ENCODE data around the gene TCF12. TPM values are rescaled to one million over a fixed set of nuclear protein-coding genes. Genes with fewer than 3 reads are reported as not detected.

TCF12 gene
- total RNA-seq, 2 donors from 2014 or later: 91.8 to 107 TPM

- H3K4me1 ChIP-seq (ENCODE audit: control insufficient read depth in 1 of 2, low read depth in 2 of 2): peaks cover 6 to 7% of the 10 kb centered on the region in 2 donors
- no peak overlapping the region for H3K4me3 ChIP-seq
- no peaks in the 10 kb centered on the region for H3K36me3 ChIP-seq
- H3K9me3 ChIP-seq: no peaks in the 10 kb centered on the region
- no peak overlapping the region for H3K27ac ChIP-seq
- no peaks in the 10 kb centered on the region for H3K27me3 ChIP-seq (replicated peaks; ENCODE audit: insufficient read depth)
- ATAC-seq (ENCODE audit: insufficient number of reproducible peaks, low FRiP score, low read depth) (no peak), DNase-seq (ENCODE audit: low spot score) (no peak)
- no peak for TF ChIP-seq CTCF (IDR thresholded peaks at IDR 0.05)
These were observed 276.9 kb downstream of the TCF12 start for GRCh38 chr15:57195326-57195725.

- TF ChIP-seq CTCF (IDR thresholded peaks at IDR 0.05): no peak
- DNase-seq (ENCODE audit: low spot score) (no peak), ATAC-seq (ENCODE audit: insufficient number of reproducible peaks, low FRiP score, low read depth) (no peak)
- no peaks in the 10 kb centered on the region for H3K9me3 ChIP-seq
- no peaks in the 10 kb centered on the region for H3K27me3 ChIP-seq (replicated peaks; ENCODE audit: insufficient read depth)
- H3K27ac ChIP-seq: no peak overlapping the region
- H3K4me1 ChIP-seq (ENCODE audit: control insufficient read depth in 1 of 2, low read depth in 2 of 2): peaks cover 6 to 7% of the 10 kb centered on the region in 2 donors
- no peak overlapping the region for H3K4me3 ChIP-seq
- no peaks in the 10 kb centered on the region for H3K36me3 ChIP-seq
These were observed 278.4 kb downstream of the TCF12 start for GRCh38 chr15:57196865-57197264.

GRCh38 chr15:57198131-57198530 is 279.7 kb downstream of the TCF12 start:
- TF ChIP-seq CTCF (IDR thresholded peaks at IDR 0.05): no peak
- DNase-seq (ENCODE audit: low spot score): no peak
- ATAC-seq (ENCODE audit: insufficient number of reproducible peaks, low FRiP score, low read depth): no peak
- Histone ChIP-seq H3K4me1 (ENCODE audit: control insufficient read depth in 1 of 2, low read depth in 2 of 2) (peaks cover 6 to 7% of the 10 kb centered on the region in 2 donors), H3K9me3 (no peaks in the 10 kb centered on the region), H3K27me3 (replicated peaks; ENCODE audit: insufficient read depth) (no peaks in the 10 kb centered on the region), H3K4me3 (no peak overlapping the region), H3K36me3 (no peaks in the 10 kb centered on the region), H3K27ac (no peak overlapping the region)

GRCh38 chr15:57198654-57199291 is 280.3 kb downstream of the TCF12 start:
- no peak for ATAC-seq (ENCODE audit: insufficient number of reproducible peaks, low FRiP score, low read depth)

GRCh38 chr15:57201578-57201977 is 283.1 kb downstream of the TCF12 start:
- Histone ChIP-seq H3K27me3 (replicated peaks; ENCODE audit: insufficient read depth) (no peaks in the 10 kb centered on the region), H3K4me1 (ENCODE audit: control insufficient read depth in 1 of 2, low read depth in 2 of 2) (peaks cover 6 to 7% of the 10 kb centered on the region in 2 donors), H3K9me3 (no peaks in the 10 kb centered on the region), H3K36me3 (no peaks in the 10 kb centered on the region), H3K4me3 (no peak overlapping the region), H3K27ac (no peak overlapping the region)
- no peak for ATAC-seq (ENCODE audit: insufficient number of reproducible peaks, low FRiP score, low read depth)
- TF ChIP-seq CTCF (IDR thresholded peaks at IDR 0.05): no peak
- no peak for DNase-seq (ENCODE audit: low spot score)

More at GRCh38 chr15:57198654-57199291, 280.3 kb downstream of the TCF12 start:
- no peaks in the 10 kb centered on the region for H3K36me3 ChIP-seq
- H3K27me3 ChIP-seq (replicated peaks; ENCODE audit: insufficient read depth): no peaks in the 10 kb centered on the region
- no peak for DNase-seq (ENCODE audit: low spot score)
- peaks cover 6 to 7% of the 10 kb centered on the region in 2 donors for H3K4me1 ChIP-seq (ENCODE audit: control insufficient read depth in 1 of 2, low read depth in 2 of 2)
- no peaks in the 10 kb centered on the region for H3K9me3 ChIP-seq
- no peak for TF ChIP-seq CTCF (IDR thresholded peaks at IDR 0.05)
- H3K27ac ChIP-seq: no peak overlapping the region
- no peak overlapping the region for H3K4me3 ChIP-seq
